Measurements from ENCODE around the gene COA6. TPM values are rescaled to one million over a fixed set of nuclear protein-coding genes. Genes with fewer than 3 reads are reported as not detected.

The COA6 gene
- polyA plus RNA-seq, 2 of the 4 experiments (the other 2 are of a cell fraction): 102 to 133 TPM

- TF ChIP-seq SMC3 (IDR thresholded peaks at IDR 0.05) (no peak), HOXB13 (CRISPR knock-in tag; IDR thresholded peaks at IDR 0.05; ENCODE audit: low read depth) (no peak), MYC (IDR thresholded peaks at IDR 0.05; ENCODE audit: borderline replicate concordance, low read length) (no peak), ZC3H11A (IDR thresholded peaks at IDR 0.05) (no peak), KDM5A (IDR thresholded peaks at IDR 0.05) (no peak), FOXS1 (CRISPR knock-in tag; IDR thresholded peaks at IDR 0.05) (no peak), HOXB5 (CRISPR knock-in tag; IDR thresholded peaks at IDR 0.05) (no peak), CBX2 (IDR thresholded peaks at IDR 0.05; ENCODE audit: borderline replicate concordance, low read depth) (no peak), RARB (CRISPR knock-in tag; IDR thresholded peaks at IDR 0.05) (no peak), HES2 (IDR thresholded peaks at IDR 0.05) (no peak), MAZ (IDR thresholded peaks at IDR 0.05; ENCODE audit: borderline replicate concordance, low read depth, low read length) (no peak)
- TF ChIP-seq, protein P1, sequence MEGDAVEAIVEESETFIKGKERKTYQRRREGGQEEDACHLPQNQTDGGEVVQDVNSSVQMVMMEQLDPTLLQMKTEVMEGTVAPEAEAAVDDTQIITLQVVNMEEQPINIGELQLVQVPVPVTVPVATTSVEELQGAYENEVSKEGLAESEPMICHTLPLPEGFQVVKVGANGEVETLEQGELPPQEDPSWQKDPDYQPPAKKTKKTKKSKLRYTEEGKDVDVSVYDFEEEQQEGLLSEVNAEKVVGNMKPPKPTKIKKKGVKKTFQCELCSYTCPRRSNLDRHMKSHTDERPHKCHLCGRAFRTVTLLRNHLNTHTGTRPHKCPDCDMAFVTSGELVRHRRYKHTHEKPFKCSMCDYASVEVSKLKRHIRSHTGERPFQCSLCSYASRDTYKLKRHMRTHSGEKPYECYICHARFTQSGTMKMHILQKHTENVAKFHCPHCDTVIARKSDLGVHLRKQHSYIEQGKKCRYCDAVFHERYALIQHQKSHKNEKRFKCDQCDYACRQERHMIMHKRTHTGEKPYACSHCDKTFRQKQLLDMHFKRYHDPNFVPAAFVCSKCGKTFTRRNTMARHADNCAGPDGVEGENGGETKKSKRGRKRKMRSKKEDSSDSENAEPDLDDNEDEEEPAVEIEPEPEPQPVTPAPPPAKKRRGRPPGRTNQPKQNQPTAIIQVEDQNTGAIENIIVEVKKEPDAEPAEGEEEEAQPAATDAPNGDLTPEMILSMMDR (IDR thresholded peaks at IDR 0.05): no peak
- FAIRE-seq (no peak), ATAC-seq (0 out of 6 replicates have a peak, but pooled peaks of 1 of the 2 experiments have one; percentile 9), DNase-seq (ENCODE audit: low read depth in 1 of 2, low spot score in 1 of 2) (no peak)
- H3K27ac ChIP-seq: peak overlapping the region in 1 of 2 experiments; percentile 63; a peak in 2 of 6 replicates
- POLR2A ChIA-PET: no interaction called here
- H3K4me1 ChIP-seq: 0 out of 3 replicates have a peak, but pooled peaks cover 2% of the 10 kb centered on the region
- CTCF ChIA-PET: interaction anchor here (0.7 to 5.2 kb wide), 26 partner anchors 7 to 211 kb away, joined by 3 to 67 read pairs (median 4); partner anchors contain the start of gene COA6
- 0 out of 3 replicates have a peak overlapping the region, but pooled peaks have one; percentile 24 for H3K4me3 ChIP-seq
- H3K9me3 ChIP-seq: no peaks in the 10 kb centered on the region
- H3K4me2 ChIP-seq: peak overlapping the region; percentile 75
- WGBS (ENCODE audit: missing lambda C conversion rate): 63% methylated on average over 7 of the region's 7 CpGs
These were observed 47.3 kb upstream of the COA6 start for GRCh38 chr1:234325878-234326496.

- Histone ChIP-seq H3K4me2 (peak overlapping the region; percentile 75), H3K27ac (peak overlapping the region; percentile 21 to 63; a peak in 2 of 6 replicates), H3K4me3 (0 out of 3 replicates have a peak overlapping the region, but pooled peaks have one; percentile 24), H3K9me3 (no peaks in the 10 kb centered on the region), H3K4me1 (0 out of 3 replicates have a peak, but pooled peaks cover 5% of the 10 kb centered on the region)
- peak; percentile 62 to 66 for DNase-seq (ENCODE audit: low read depth in 1 of 2, low spot score in 1 of 2)
- 31% methylated on average over 20 of the region's 20 CpGs for WGBS (ENCODE audit: missing lambda C conversion rate)
- no peak for TF ChIP-seq NFE2L2 (conservative IDR thresholded peaks at IDR 0.05; ENCODE audit: low read length)
- peak; percentile 75 for TF ChIP-seq SMC3 (IDR thresholded peaks at IDR 0.05)
- TF ChIP-seq HMGXB4 (CRISPR knock-in tag; IDR thresholded peaks at IDR 0.05; ENCODE audit: borderline replicate concordance): no peak
- TF ChIP-seq PBX3 (IDR thresholded peaks at IDR 0.05): peak; percentile 57; the same call in 1 of the 2 replicates
- TF ChIP-seq, protein P1 (IDR thresholded peaks at IDR 0.05): peak; percentile 82
- TF ChIP-seq POLR2AphosphoS2 (conservative IDR thresholded peaks at IDR 0.05; ENCODE audit: low read length): no peak
- TF ChIP-seq RAD21 (conservative IDR thresholded peaks at IDR 0.05 in 1 of 2, IDR thresholded peaks at IDR 0.05 in 1 of 2): peak; percentile 71 to 73
- ChIA-PET POLR2A (no interaction called here), CTCF (interaction anchor here (0.5 to 5.2 kb wide), 36 partner anchors 8 to 1303 kb away, joined by 3 to 67 read pairs (median 4); partner anchors contain the start of gene COA6)
- peak; percentile 92 to 95 for ATAC-seq
- FAIRE-seq: no peak
These were observed 46.5 kb upstream of the COA6 start for GRCh38 chr1:234326497-234327366.
